GM19395 (cell line): Measurements from ENCODE around the gene RBPMS2.

Experiments used
- ATAC-seq: cut with Tn5 transposase; IDR thresholded peaks from one replicate; pipeline ENCODE4 v1.9.1; 2021; ENCODE audit warnings: mild to moderate bottlenecking, moderate library complexity; ENCODE audit not compliant: unreplicated experiment

RBPMS2 gene

GRCh38 chr15:64731012-64731804, 44.2 kb downstream of the RBPMS2 start:
- ATAC-seq: no peak

DNA sequence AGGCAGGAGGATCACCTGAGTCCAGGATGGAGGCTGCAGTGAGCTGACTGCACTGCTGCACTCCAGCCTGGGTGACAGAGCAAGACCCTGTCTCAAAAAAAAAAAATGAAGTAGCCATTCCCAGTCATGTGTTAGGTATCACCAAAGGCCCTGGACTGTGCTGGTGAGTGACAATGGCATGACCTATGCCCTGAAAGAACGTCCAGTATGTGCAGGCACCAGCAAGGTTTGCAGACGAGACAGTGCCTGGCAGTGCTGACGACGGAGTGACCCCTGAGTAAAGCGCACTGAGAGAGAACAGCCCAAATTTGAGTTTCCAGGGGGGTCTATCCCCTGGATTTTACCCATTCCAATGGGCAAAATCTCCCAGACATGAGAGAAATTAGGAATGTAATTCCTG, 45.2 kb downstream of the RBPMS2 start:
- no peak for ATAC-seq

- ATAC-seq: no peak
Observed at GRCh38 chr15:64720188-64720587, 55.2 kb downstream of the RBPMS2 start.

- no peak for ATAC-seq
Observed at GRCh38 chr15:64717735-64718495, 57.5 kb downstream of the RBPMS2 start.

- no peak for ATAC-seq
Observed at GRCh38 chr15:64717130-64717529, 58.3 kb downstream of the RBPMS2 start.

- ATAC-seq: no peak
Observed at GRCh38 chr15:64716452-64716851, 58.9 kb downstream of the RBPMS2 start.

GRCh38 chr15:64713592-64713991, 61.8 kb downstream of the RBPMS2 start:
- ATAC-seq: no peak

DNA sequence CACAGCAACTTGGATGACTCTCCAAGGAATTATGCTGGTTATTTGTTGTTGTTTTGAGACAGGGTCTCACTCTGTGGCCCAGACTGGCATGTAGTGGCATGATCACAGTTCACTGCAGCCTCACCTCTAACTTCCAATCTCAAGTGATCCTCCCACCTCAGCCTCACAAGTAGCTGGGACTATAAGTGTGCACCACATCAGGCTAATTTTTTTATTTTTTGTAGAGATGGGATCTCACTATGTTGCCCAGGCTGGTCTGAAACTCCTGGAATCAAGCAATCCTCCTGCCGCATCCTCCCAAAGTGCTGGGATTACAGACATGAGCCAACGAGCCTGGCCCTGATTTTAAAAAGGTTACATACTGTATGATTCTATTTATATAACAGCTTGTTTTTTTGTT, 63.0 kb downstream of the RBPMS2 start:
- ATAC-seq: no peak

DNA sequence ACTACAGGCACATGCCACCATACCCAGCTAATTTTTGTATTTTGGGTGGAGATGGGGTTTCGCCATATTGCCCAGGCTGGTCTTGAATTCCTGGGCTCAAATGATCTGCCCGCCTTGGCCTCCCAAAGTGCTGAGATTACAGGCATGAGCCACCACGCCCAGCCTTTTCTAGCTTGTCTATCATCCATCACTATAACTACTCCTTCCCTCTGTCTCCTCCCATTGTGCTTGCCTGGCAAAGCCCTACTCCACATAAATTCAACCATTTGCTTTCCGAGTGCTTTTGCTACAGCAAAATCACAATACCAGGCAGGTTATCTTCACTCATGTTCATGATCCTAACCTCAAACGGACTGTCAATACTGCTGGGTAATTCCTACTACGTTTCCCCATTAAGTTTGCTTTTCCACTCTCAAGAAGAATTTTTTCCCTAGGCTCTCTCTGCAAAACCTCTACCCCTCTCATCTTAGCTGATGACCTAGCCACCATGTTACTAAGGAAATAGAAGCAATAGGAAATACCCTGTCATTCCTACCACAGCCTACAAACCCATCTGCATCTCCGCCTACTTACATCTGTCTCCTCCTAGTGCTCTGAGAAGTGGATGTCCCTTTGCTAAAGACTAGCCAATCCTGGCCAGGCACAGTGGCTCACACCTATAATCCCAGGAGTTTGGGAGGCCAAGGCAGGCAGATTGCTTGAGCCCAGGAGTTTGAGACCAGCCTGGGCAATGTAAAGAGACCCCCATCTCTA, 64.5 kb downstream of the RBPMS2 start:
- ATAC-seq: no peak

DNA sequence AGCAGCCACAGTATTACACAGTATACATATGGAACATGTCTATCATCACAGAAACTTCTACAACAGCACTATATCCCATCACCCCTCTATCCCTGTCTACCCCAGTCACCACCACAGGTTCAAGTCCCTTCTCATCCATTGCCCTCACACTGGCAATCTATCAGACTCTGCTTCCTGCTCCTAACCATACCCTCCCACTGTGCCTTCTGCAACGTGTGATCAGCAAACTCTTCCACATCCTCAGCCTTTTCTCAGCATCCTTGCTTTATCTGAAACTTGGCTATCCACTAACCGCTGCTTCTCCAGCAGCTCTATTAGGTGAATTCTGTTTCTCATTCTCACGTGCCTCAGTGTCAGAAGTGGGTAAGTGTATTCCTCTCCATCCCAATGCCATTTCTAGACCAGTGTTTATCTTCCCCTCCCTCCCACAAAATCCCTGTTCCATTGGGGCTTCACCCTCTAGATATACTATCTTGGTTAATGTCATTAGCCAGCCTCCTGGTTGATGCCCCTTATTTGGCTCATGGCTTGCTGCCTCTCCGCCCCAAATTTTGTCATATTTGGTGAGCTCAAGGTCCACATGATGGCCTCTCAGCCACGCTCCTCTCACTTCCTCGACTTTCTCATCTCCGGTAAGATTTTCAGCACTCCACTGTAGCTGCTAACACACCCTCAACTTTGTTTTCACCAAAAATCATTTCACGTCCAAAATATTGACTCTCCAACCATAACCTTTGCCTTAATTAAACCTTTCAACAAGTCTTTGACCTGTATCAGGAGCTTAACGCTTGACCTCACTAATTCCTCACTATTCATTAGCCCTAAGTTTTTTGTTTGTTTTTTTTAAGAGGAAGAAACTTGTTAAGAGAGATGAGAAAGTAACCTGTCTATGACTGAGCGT, 69.1 kb downstream of the RBPMS2 start:
- ATAC-seq: no peak

GRCh38 chr15:64705006-64705405, 70.4 kb downstream of the RBPMS2 start:
- ATAC-seq: no peak

- peak; percentile 9 for ATAC-seq
Observed at GRCh38 chr15:64703632-64703959, 71.8 kb downstream of the RBPMS2 start.

- ATAC-seq: peak; percentile 75
Observed at GRCh38 chr15:64702816-64703631, 72.4 kb downstream of the RBPMS2 start.

DNA sequence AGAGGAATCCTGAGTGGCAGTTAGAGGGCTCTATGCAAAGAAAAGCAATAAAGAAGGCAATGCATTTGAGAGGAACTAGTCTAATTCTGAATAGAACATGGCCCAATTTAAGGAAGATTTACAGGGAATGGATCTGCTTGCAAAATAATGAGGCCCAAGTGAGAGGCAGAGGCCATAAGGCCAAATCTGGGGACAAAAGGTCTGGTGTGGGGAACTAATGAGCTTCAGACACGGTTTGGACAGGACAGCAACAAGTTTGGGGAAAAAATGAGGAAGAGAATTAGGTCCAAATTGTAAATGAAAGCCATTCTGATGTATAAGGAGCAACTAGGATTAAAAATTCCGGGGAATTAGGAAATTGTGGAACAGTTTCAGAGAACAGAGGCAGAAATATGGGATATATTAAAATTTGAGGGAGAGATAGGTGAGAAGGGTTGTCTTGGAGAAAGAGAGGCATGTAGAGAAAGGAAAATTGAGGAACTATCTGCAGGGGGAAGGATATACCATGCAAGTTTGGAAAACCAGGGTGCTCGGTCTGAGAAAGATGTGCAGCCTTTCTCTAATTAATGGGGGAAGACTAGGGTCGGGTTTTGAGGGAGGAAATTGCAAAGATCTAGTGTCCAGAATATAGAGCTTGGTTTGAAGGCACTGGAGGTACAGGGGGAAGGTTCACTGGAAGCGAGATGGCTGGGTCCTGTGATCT, 73.8 kb downstream of the RBPMS2 start:
- no peak for ATAC-seq

DNA sequence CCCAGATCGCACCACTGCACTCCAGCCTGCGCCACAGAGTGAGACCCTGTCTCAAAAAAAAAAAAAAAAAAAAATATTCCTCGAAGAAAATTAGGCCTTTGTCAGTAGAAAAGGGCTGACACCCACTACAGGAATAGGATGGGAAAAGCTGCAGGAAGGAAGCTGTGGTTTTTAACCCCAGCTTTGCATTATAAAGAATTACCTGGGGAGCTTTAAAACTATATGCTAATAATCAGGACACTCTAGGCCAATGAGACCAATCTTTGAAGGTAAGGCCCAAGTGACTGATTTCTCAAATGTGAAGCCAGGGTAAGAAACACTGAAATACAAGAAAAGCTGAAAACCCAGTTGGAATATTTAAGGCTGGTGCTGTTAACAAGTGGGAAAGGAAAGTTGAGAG, 74.3 kb downstream of the RBPMS2 start:
- ATAC-seq: no peak

- ATAC-seq: no peak
Observed at GRCh38 chr15:64699751-64700388, 75.5 kb downstream of the RBPMS2 start.

- ATAC-seq: no peak
Observed at GRCh38 chr15:64698823-64699222, 76.6 kb downstream of the RBPMS2 start.

GRCh38 chr15:64697911-64698369, 77.4 kb downstream of the RBPMS2 start:
- no peak for ATAC-seq

DNA sequence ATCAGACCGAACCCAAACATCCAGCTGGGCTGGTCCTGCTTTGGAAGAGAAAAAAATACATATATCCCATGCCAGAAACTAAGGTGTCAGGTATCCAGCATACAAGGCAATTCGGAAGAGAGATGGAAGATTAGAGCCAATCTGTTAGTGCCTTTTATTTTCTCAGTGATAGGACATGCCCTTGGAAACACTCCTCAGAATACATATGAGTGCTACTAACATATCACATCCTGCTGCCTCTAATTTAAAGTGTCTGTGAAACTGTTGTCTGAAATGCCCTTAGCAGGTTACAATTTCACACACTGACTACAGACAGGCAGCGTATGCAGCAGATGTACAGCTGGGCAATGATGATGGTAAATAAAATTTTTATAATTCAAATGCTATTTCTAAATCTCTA, 78.9 kb downstream of the RBPMS2 start:
- no peak for ATAC-seq
